Skeletal muscle satellite cell (primary cell): ENCODE measurements around the gene AUTS2.
"Not testable (repeated sequence)": the region's sequence is repeated elsewhere in the genome, so short reads cannot be mapped to it uniquely, and the experiment has no call there.

ENCODE experiments used
- H3K27me3 ChIP-seq: 2 replicates; pipeline ENCODE4 v1.7.0; 2013; ENCODE audit warnings: low read length; ENCODE audit not compliant: control insufficient read depth, insufficient read depth
- H3K36me3 ChIP-seq: 2 replicates; pipeline ENCODE4 v1.7.0; 2013; ENCODE audit warnings: mild to moderate bottlenecking, control low read depth, low read length; ENCODE audit not compliant: insufficient read depth
- H3K4me1 ChIP-seq: 2 replicates; pipeline ENCODE4 v1.7.0; 2013; ENCODE audit warnings: low read length; ENCODE audit not compliant: control insufficient read depth, insufficient read depth
- H3K4me2 ChIP-seq: 2 replicates; pipeline ENCODE4 v1.7.0; 2013; ENCODE audit warnings: mild to moderate bottlenecking, low read length
- H3K4me3 ChIP-seq: 2 replicates; pipeline ENCODE4 v1.7.0; 2013; ENCODE audit warnings: low read length
- H3K9ac ChIP-seq: 2 replicates; pipeline ENCODE4 v1.7.0; 2013; ENCODE audit warnings: mild to moderate bottlenecking, low read depth, low read length, moderate library complexity
- H3K9me3 ChIP-seq: replicated peaks from 2 replicates; pipeline ENCODE4 v1.7.0; 2013; ENCODE audit warnings: mild to moderate bottlenecking, control low read depth, low read length

The AUTS2 gene

GRCh38 chr7:70725448-70725847, 1127.2 kb downstream of the AUTS2 start:
- Histone ChIP-seq H3K4me2 (peak overlapping the region; percentile 57), H3K9ac (no peak overlapping the region), H3K4me1 (no peaks in the 10 kb centered on the region), H3K4me3 (no peak overlapping the region), H3K9me3 (no peaks in the 10 kb centered on the region), H3K27me3 (no peaks in the 10 kb centered on the region), H3K36me3 (no peaks in the 10 kb centered on the region)

DNA sequence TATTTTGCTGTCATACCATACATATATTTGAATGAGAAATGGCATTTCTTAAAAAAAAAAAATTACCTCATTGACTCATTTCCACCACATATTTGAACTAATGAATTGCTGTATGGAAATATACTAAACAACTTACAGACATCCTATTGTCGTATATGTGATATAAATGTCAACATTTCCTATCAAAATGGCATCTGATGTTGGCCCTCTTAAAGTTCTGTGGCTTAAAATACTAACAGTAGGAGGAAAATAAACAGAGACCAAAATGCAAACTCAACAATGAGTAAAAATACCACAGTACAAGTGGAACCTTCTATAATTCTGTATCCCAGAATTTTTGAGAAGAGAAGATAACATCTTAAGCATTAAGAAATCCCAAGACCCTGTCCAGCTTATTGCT, 1128.0 kb downstream of the AUTS2 start:
- H3K4me2 ChIP-seq = no peak overlapping the region
- no peak overlapping the region for H3K4me3 ChIP-seq
- H3K9ac ChIP-seq = no peak overlapping the region
- H3K4me1 ChIP-seq = no peaks in the 10 kb centered on the region
- H3K9me3 ChIP-seq = no peaks in the 10 kb centered on the region
- H3K27me3 ChIP-seq = no peaks in the 10 kb centered on the region
- H3K36me3 ChIP-seq = no peaks in the 10 kb centered on the region

GRCh38 chr7:70726951-70727378, 1128.7 kb downstream of the AUTS2 start:
- H3K9me3 ChIP-seq = no peaks in the 10 kb centered on the region
- H3K27me3 ChIP-seq = no peaks in the 10 kb centered on the region
- no peak overlapping the region for H3K4me3 ChIP-seq
- H3K9ac ChIP-seq = no peak overlapping the region
- no peaks in the 10 kb centered on the region for H3K4me1 ChIP-seq
- H3K36me3 ChIP-seq = no peaks in the 10 kb centered on the region
- H3K4me2 ChIP-seq = no peak overlapping the region

GRCh38 chr7:70727861-70728260, 1129.6 kb downstream of the AUTS2 start:
- no peaks in the 10 kb centered on the region for H3K9me3 ChIP-seq
- no peak overlapping the region for H3K4me3 ChIP-seq
- no peak overlapping the region for H3K9ac ChIP-seq

GRCh38 chr7:70728872-70729552, 1130.7 kb downstream of the AUTS2 start:
- Histone ChIP-seq H3K9me3 (no peaks in the 10 kb centered on the region), H3K27me3 (no peaks in the 10 kb centered on the region), H3K36me3 (no peaks in the 10 kb centered on the region), H3K4me1 (no peaks in the 10 kb centered on the region), H3K4me2 (no peak overlapping the region), H3K9ac (no peak overlapping the region), H3K4me3 (no peak overlapping the region)

More at GRCh38 chr7:70727861-70728260, 1129.6 kb downstream of the AUTS2 start:
- Histone ChIP-seq H3K27me3 (no peaks in the 10 kb centered on the region), H3K4me2 (no peak overlapping the region), H3K36me3 (no peaks in the 10 kb centered on the region), H3K4me1 (no peaks in the 10 kb centered on the region)

DNA sequence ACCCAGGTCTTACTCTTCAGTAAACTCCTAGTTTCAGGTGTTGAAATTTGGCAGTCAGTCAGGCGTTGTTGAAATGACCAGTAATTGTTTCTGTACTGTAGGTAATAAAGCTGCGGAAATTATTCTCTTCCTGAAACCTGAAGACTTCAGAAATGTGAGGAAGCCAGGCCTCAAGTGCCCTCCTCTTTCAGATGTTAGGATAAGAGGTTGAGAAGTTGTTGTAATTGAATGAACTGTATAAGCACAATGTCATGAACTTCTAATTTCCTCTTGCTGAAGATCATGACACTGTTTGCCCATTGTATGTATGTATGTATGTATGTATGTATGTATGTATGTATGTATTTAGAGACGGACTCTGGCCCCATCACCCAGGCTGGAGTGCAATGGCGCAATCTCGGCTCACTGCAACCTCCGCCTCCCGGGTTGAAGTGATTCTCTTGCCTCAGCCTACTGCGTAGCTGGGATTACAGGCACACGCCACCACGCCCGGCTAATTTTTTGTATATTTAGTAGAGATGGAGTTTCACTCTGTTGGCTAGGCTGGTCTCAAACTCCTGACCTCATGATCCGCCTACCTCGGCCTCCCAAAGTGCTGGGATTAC, 1131.4 kb downstream of the AUTS2 start:
- H3K4me3 ChIP-seq = not testable (repeated sequence)

GRCh38 chr7:70730451-70731110, 1132.3 kb downstream of the AUTS2 start:
- H3K4me1 ChIP-seq = peaks cover 6% of the 10 kb centered on the region
- no peaks in the 10 kb centered on the region for H3K36me3 ChIP-seq
- no peaks in the 10 kb centered on the region for H3K9me3 ChIP-seq
- no peak overlapping the region for H3K9ac ChIP-seq
- no peaks in the 10 kb centered on the region for H3K27me3 ChIP-seq
- no peak overlapping the region for H3K4me2 ChIP-seq
- no peak overlapping the region for H3K4me3 ChIP-seq

More for the DNA sequence above, 1131.4 kb downstream of the AUTS2 start:
- H3K4me2 ChIP-seq, H3K36me3 ChIP-seq, H3K9me3 ChIP-seq, H3K9ac ChIP-seq, H3K27me3 ChIP-seq, H3K4me1 ChIP-seq: not testable (repeated sequence)

- Histone ChIP-seq H3K4me1 (peaks cover 31% of the 10 kb centered on the region), H3K4me3 (no peak overlapping the region), H3K36me3 (no peaks in the 10 kb centered on the region), H3K4me2 (no peak overlapping the region), H3K27me3 (no peaks in the 10 kb centered on the region), H3K9ac (no peak overlapping the region), H3K9me3 (no peaks in the 10 kb centered on the region)
These were observed 1134.8 kb downstream of the AUTS2 start for GRCh38 chr7:70733090-70733489.

GRCh38 chr7:70734411-70734810, 1136.1 kb downstream of the AUTS2 start:
- H3K4me1 ChIP-seq = peaks cover 35% of the 10 kb centered on the region
- no peaks in the 10 kb centered on the region for H3K27me3 ChIP-seq
- no peaks in the 10 kb centered on the region for H3K36me3 ChIP-seq
- H3K4me3 ChIP-seq = no peak overlapping the region
- no peak overlapping the region for H3K9ac ChIP-seq
- H3K9me3 ChIP-seq = no peaks in the 10 kb centered on the region
- H3K4me2 ChIP-seq = no peak overlapping the region

- no peak overlapping the region for H3K9ac ChIP-seq
- H3K4me3 ChIP-seq = no peak overlapping the region
- no peaks in the 10 kb centered on the region for H3K9me3 ChIP-seq
- H3K4me2 ChIP-seq = no peak overlapping the region
- H3K27me3 ChIP-seq = no peaks in the 10 kb centered on the region
- no peaks in the 10 kb centered on the region for H3K36me3 ChIP-seq
- H3K4me1 ChIP-seq = peaks cover 35% of the 10 kb centered on the region
These were observed 1137.0 kb downstream of the AUTS2 start for GRCh38 chr7:70735313-70735712.

GRCh38 chr7:70736715-70737460, 1138.6 kb downstream of the AUTS2 start:
- Histone ChIP-seq H3K4me1 (peaks cover 35% of the 10 kb centered on the region), H3K4me2 (peak overlapping the region; percentile 81), H3K4me3 (peak overlapping the region; percentile 67), H3K27me3 (no peaks in the 10 kb centered on the region), H3K9me3 (no peaks in the 10 kb centered on the region), H3K36me3 (no peaks in the 10 kb centered on the region), H3K9ac (peak overlapping the region; percentile 53)
